ENCODE results near the gene PCDH9. TPM values are rescaled to one million over a fixed set of nuclear protein-coding genes. Genes with fewer than 3 reads are reported as not detected.

PCDH9 gene
- polyA plus RNA-seq, 1 of the 3 experiments (the other 2 are of a cell fraction) = 1.3 TPM

DNA sequence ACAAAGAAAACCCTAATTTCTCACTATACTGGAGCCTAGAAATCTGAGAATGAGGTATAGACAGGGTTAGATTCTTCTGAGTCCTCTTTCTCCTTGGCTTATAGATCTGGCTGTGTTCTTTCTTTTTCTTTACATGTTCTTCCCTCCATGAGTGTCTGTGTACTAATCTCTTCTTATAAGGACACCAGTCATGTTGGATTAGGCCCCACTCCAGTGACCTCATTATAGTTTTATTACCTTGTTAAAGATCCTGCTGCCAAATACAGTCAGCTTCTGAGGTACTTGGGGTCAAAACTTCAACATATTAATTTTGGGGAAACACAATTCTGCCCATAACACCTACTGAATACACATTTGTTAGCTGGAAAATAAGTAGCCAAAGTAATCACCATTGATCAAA is 302.6 kb downstream of the PCDH9 start:
- no peaks in the 10 kb centered on the region for H3F3A ChIP-seq (replicated peaks; ENCODE audit: insufficient read depth)
- no peak for DNase-seq
- no peak for TF ChIP-seq NRF1 (IDR thresholded peaks at IDR 0.05; ENCODE audit: low read depth, low read length)
- TF ChIP-seq YY1 (IDR thresholded peaks at IDR 0.05; ENCODE audit: low read depth) = no peak
- no peak for TF ChIP-seq RAD21 (IDR thresholded peaks at IDR 0.05; ENCODE audit: low read length)
- TF ChIP-seq FOXJ3 (CRISPR knock-in tag; IDR thresholded peaks at IDR 0.05) = no peak
- TF ChIP-seq, protein P1, sequence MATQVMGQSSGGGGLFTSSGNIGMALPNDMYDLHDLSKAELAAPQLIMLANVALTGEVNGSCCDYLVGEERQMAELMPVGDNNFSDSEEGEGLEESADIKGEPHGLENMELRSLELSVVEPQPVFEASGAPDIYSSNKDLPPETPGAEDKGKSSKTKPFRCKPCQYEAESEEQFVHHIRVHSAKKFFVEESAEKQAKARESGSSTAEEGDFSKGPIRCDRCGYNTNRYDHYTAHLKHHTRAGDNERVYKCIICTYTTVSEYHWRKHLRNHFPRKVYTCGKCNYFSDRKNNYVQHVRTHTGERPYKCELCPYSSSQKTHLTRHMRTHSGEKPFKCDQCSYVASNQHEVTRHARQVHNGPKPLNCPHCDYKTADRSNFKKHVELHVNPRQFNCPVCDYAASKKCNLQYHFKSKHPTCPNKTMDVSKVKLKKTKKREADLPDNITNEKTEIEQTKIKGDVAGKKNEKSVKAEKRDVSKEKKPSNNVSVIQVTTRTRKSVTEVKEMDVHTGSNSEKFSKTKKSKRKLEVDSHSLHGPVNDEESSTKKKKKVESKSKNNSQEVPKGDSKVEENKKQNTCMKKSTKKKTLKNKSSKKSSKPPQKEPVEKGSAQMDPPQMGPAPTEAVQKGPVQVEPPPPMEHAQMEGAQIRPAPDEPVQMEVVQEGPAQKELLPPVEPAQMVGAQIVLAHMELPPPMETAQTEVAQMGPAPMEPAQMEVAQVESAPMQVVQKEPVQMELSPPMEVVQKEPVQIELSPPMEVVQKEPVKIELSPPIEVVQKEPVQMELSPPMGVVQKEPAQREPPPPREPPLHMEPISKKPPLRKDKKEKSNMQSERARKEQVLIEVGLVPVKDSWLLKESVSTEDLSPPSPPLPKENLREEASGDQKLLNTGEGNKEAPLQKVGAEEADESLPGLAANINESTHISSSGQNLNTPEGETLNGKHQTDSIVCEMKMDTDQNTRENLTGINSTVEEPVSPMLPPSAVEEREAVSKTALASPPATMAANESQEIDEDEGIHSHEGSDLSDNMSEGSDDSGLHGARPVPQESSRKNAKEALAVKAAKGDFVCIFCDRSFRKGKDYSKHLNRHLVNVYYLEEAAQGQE (IDR thresholded peaks at IDR 0.05; ENCODE audit: low read depth, low read length) = no peak
- TF ChIP-seq FOSL2 (IDR thresholded peaks at IDR 0.05; ENCODE audit: borderline replicate concordance, low read depth) = no peak
- TF ChIP-seq EP300 (IDR thresholded peaks at IDR 0.05; ENCODE audit: borderline replicate concordance in 1 of 2, low read depth in 1 of 2, low read length in 1 of 2) = no peak
- TF ChIP-seq, protein P2, sequence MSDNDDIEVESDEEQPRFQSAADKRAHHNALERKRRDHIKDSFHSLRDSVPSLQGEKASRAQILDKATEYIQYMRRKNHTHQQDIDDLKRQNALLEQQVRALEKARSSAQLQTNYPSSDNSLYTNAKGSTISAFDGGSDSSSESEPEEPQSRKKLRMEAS (IDR thresholded peaks at IDR 0.05; ENCODE audit: low read depth) = no peak
- no peak for TF ChIP-seq FOXM1 (IDR thresholded peaks at IDR 0.05; ENCODE audit: low read depth)
- no peak for TF ChIP-seq RCOR1 (IDR thresholded peaks at IDR 0.05; ENCODE audit: low read length)
- no peak for TF ChIP-seq MEF2A (IDR thresholded peaks at IDR 0.05; ENCODE audit: borderline replicate concordance, low read depth)
- TF ChIP-seq GATA2 (CRISPR knock-in tag; IDR thresholded peaks at IDR 0.05) = no peak
- no peak for TF ChIP-seq TAF1 (IDR thresholded peaks at IDR 0.05; ENCODE audit: borderline replicate concordance, low read depth, low read length)
- TF ChIP-seq, protein P3, sequence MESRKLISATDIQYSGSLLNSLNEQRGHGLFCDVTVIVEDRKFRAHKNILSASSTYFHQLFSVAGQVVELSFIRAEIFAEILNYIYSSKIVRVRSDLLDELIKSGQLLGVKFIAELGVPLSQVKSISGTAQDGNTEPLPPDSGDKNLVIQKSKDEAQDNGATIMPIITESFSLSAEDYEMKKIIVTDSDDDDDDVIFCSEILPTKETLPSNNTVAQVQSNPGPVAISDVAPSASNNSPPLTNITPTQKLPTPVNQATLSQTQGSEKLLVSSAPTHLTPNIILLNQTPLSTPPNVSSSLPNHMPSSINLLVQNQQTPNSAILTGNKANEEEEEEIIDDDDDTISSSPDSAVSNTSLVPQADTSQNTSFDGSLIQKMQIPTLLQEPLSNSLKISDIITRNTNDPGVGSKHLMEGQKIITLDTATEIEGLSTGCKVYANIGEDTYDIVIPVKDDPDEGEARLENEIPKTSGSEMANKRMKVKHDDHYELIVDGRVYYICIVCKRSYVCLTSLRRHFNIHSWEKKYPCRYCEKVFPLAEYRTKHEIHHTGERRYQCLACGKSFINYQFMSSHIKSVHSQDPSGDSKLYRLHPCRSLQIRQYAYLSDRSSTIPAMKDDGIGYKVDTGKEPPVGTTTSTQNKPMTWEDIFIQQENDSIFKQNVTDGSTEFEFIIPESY (IDR thresholded peaks at IDR 0.05; ENCODE audit: borderline replicate concordance, low read depth) = no peak
- TF ChIP-seq, protein P4, sequence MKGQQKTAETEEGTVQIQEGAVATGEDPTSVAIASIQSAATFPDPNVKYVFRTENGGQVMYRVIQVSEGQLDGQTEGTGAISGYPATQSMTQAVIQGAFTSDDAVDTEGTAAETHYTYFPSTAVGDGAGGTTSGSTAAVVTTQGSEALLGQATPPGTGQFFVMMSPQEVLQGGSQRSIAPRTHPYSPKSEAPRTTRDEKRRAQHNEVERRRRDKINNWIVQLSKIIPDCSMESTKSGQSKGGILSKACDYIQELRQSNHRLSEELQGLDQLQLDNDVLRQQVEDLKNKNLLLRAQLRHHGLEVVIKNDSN (IDR thresholded peaks at IDR 0.05; ENCODE audit: borderline replicate concordance, low read depth) = no peak
- TF ChIP-seq, protein P5, sequence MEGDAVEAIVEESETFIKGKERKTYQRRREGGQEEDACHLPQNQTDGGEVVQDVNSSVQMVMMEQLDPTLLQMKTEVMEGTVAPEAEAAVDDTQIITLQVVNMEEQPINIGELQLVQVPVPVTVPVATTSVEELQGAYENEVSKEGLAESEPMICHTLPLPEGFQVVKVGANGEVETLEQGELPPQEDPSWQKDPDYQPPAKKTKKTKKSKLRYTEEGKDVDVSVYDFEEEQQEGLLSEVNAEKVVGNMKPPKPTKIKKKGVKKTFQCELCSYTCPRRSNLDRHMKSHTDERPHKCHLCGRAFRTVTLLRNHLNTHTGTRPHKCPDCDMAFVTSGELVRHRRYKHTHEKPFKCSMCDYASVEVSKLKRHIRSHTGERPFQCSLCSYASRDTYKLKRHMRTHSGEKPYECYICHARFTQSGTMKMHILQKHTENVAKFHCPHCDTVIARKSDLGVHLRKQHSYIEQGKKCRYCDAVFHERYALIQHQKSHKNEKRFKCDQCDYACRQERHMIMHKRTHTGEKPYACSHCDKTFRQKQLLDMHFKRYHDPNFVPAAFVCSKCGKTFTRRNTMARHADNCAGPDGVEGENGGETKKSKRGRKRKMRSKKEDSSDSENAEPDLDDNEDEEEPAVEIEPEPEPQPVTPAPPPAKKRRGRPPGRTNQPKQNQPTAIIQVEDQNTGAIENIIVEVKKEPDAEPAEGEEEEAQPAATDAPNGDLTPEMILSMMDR (IDR thresholded peaks at IDR 0.05) = no peak
- TF ChIP-seq, protein P6, sequence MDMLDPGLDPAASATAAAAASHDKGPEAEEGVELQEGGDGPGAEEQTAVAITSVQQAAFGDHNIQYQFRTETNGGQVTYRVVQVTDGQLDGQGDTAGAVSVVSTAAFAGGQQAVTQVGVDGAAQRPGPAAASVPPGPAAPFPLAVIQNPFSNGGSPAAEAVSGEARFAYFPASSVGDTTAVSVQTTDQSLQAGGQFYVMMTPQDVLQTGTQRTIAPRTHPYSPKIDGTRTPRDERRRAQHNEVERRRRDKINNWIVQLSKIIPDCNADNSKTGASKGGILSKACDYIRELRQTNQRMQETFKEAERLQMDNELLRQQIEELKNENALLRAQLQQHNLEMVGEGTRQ (IDR thresholded peaks at IDR 0.05; ENCODE audit: borderline replicate concordance, low read depth, low read length) = no peak
- no peaks in the 10 kb centered on the region for H4K20me1 ChIP-seq (ENCODE audit: insufficient read depth)
- CTCF ChIA-PET = interaction anchor here (1.3 kb wide), 1 partner anchor 297 kb away, joined by 3 read pairs; no protein-coding TSS in a partner anchor
- no peaks in the 10 kb centered on the region for H3K9me2 ChIP-seq
- no peak overlapping the region for H2AFZ ChIP-seq (ENCODE audit: low read depth)
- H3K9ac ChIP-seq = no peak overlapping the region
- H3K36me3 ChIP-seq (replicated peaks in 1 of 2; ENCODE audit: control insufficient read depth in 1 of 2, insufficient read depth in 2 of 2, low read length in 1 of 2) = no peaks in the 10 kb centered on the region
- H3K4me1 ChIP-seq (ENCODE audit: control insufficient read depth in 1 of 2, insufficient read depth in 2 of 2, low read depth in 1 of 2, low read length in 1 of 2) = no peaks in the 10 kb centered on the region
- no peaks in the 10 kb centered on the region for H3K79me2 ChIP-seq (ENCODE audit: insufficient read depth)
- H3K4me3 ChIP-seq (ENCODE audit: low read depth in 2 of 2, low read length in 1 of 2) = no peak overlapping the region
- no peak overlapping the region for H3K4me2 ChIP-seq
- no peaks in the 10 kb centered on the region for H3K27me3 ChIP-seq (ENCODE audit: insufficient read depth)
- POLR2A ChIA-PET = no interaction called here
- no peak overlapping the region for H3K27ac ChIP-seq (ENCODE audit: low read depth in 2 of 2, low read length in 1 of 2)
- no peaks in the 10 kb centered on the region for H3K9me3 ChIP-seq

Measured in SK-N-SH (cell line).